ENCODE data around the gene ACTR3. TPM values are rescaled to one million over a fixed set of nuclear protein-coding genes. Genes with fewer than 3 reads are reported as not detected.
A peak's percentile ranks its signal among the peaks of the same experiment; 100 is the strongest.

ACTR3 gene
- total RNA-seq, 1 donor from 2014 or later = 173 TPM

GRCh38 chr2:113895819-113896563, 6.1 kb downstream of the ACTR3 start:
- intact Hi-C loops (cut with DNase I) = no loop called here
- ATAC-seq = no peak
- DNase-seq (ENCODE audit: low spot score) = no peak

GRCh38 chr2:113896791-113897190, 6.9 kb downstream of the ACTR3 start:
- intact Hi-C loops (cut with DNase I) = no loop called here
- ATAC-seq (peak; percentile 37), DNase-seq (ENCODE audit: low spot score) (no peak)

GRCh38 chr2:113898081-113898480, 8.2 kb downstream of the ACTR3 start:
- no peak for ATAC-seq
- intact Hi-C loops (cut with DNase I) = no loop called here
- no peak for DNase-seq (ENCODE audit: low spot score)

GRCh38 chr2:113899166-113899565, 9.3 kb downstream of the ACTR3 start:
- intact Hi-C loops (cut with DNase I) = no loop called here
- no peak for ATAC-seq

GRCh38 chr2:113901943-113902342, 12.1 kb downstream of the ACTR3 start:
- ATAC-seq (no peak), DNase-seq (ENCODE audit: low spot score) (no peak)
- intact Hi-C loops (cut with DNase I) = no loop called here

More at GRCh38 chr2:113899166-113899565, 9.3 kb downstream of the ACTR3 start:
- DNase-seq (ENCODE audit: low spot score) = no peak

- intact Hi-C loops (cut with DNase I) = no loop called here
- DNase-seq (ENCODE audit: low spot score) (no peak), ATAC-seq (no peak)
Observed at GRCh38 chr2:113905886-113906285, 16.0 kb downstream of the ACTR3 start.

- intact Hi-C loops (cut with DNase I) = no loop called here
- ATAC-seq = no peak
- no peak for DNase-seq (ENCODE audit: low spot score)
Observed at GRCh38 chr2:113906647-113907046, 16.8 kb downstream of the ACTR3 start.

- no peak for DNase-seq (ENCODE audit: low spot score)
- intact Hi-C loops (cut with DNase I) = no loop called here
- no peak for ATAC-seq
Observed at GRCh38 chr2:113907297-113907696, 17.4 kb downstream of the ACTR3 start.

- ATAC-seq (no peak), DNase-seq (ENCODE audit: low spot score) (no peak)
- intact Hi-C loops (cut with DNase I) = no loop called here
Observed at GRCh38 chr2:113910110-113910717, 20.3 kb downstream of the ACTR3 start.

GRCh38 chr2:113910967-113911678, 21.2 kb downstream of the ACTR3 start:
- DNase-seq (ENCODE audit: low spot score) (no peak), ATAC-seq (no peak)
- intact Hi-C loops (cut with DNase I) = no loop called here

- ATAC-seq (no peak), DNase-seq (ENCODE audit: low spot score) (no peak)
- intact Hi-C loops (cut with DNase I) = no loop called here
Observed at GRCh38 chr2:113915082-113915819, 25.4 kb downstream of the ACTR3 start.

GRCh38 chr2:113918229-113918628, 28.3 kb downstream of the ACTR3 start:
- DNase-seq (ENCODE audit: low spot score) = no peak
- intact Hi-C loops (cut with DNase I) = no loop called here
- no peak for ATAC-seq

GRCh38 chr2:113920996-113921395, 31.1 kb downstream of the ACTR3 start:
- intact Hi-C loops (cut with DNase I) = no loop called here

GRCh38 chr2:113922335-113922734, 32.4 kb downstream of the ACTR3 start:
- ATAC-seq = no peak
- DNase-seq (ENCODE audit: low spot score) = no peak
- intact Hi-C loops (cut with DNase I) = no loop called here

More at GRCh38 chr2:113920996-113921395, 31.1 kb downstream of the ACTR3 start:
- DNase-seq (ENCODE audit: low spot score) = no peak
- no peak for ATAC-seq

- intact Hi-C loops (cut with DNase I) = no loop called here
- no peak for DNase-seq (ENCODE audit: low spot score)
Observed at GRCh38 chr2:113922784-113923183, 32.9 kb downstream of the ACTR3 start.

GRCh38 chr2:113925884-113926283, 36.0 kb downstream of the ACTR3 start:
- DNase-seq (ENCODE audit: low spot score) (no peak), ATAC-seq (no peak)
- intact Hi-C loops (cut with DNase I) = no loop called here

More at GRCh38 chr2:113922784-113923183, 32.9 kb downstream of the ACTR3 start:
- ATAC-seq = no peak

GRCh38 chr2:113926314-113926713, 36.4 kb downstream of the ACTR3 start:
- ATAC-seq (no peak), DNase-seq (ENCODE audit: low spot score) (no peak)
- intact Hi-C loops (cut with DNase I) = no loop called here

- DNase-seq (ENCODE audit: low spot score) = no peak
- no peak for ATAC-seq
- intact Hi-C loops (cut with DNase I) = no loop called here
Observed at GRCh38 chr2:113930448-113930847, 40.6 kb downstream of the ACTR3 start.

- intact Hi-C loops (cut with DNase I) = no loop called here
- DNase-seq (ENCODE audit: low spot score) = no peak
- ATAC-seq = no peak
Observed at GRCh38 chr2:113937501-113937900, 47.6 kb downstream of the ACTR3 start.

All from sciatic nerve (tissue), 2 donors.